Upper lobe of left lung (tissue), 6 donors: ENCODE results near the gene MCF2L2. TPM values are rescaled to one million over a fixed set of nuclear protein-coding genes. Genes with fewer than 3 reads are reported as not detected.

ENCODE experiments used
- small RNA-seq, 4 donors: library from RNA; depleted of rRNA; stranded (forward); fragments of <200 nt; gene quantifications; one replicate each; pipeline ENCODE3, GENCODE V24; 2016
- total RNA-seq, 6 donors: library from RNA; depleted of rRNA in 4 of 6; stranded (reverse); fragments of >200 nt in 4 of 6; gene quantifications; one replicate each; pipeline versions ENCODE4 v1.1.0 to v1.2.1, GENCODE V29; 2016 to 2021
- donor health status: DM: no; HTN: no; CAD: no; lungs with moderate emphysema.
- donor health status: DM: no; HTN: yes; CAD: no; lungs with severe emphysema.

The MCF2L2 gene
- total RNA-seq, 6 donors from 2014 or later, result 0.22 to 2.0 (median 1.2) TPM

Small RNA genes within 50 kb of the gene (small RNA-seq; reads per million reads assigned to genes)
- gene RF00092 (0 reads per million in 4 donors), gene RF00394 (0 reads per million in 4 donors), gene RF01241 (0 reads per million in 4 donors), gene RNA5SP151 (0 reads per million in 4 donors), gene SNORA63D (4.6 to 25.1 (median 5.5) reads per million in 4 donors)

Other genes starting within 250 kb of the MCF2L2 start
- 10 to 100 TPM; 15.7 to 44.5 (median 28.3) TPM for gene B3GNT5, start 175.4 kb downstream of the MCF2L2 start, total RNA-seq
- 10 to 100 TPM; 15.2 to 77.5 (median 25.6) TPM for gene KLHL6, start 127.1 kb upstream of the MCF2L2 start, total RNA-seq
- 100 to 1,000 TPM in 3 of 6 donors, 10 to 100 TPM in 3; 63.5 to 181 (median 104) TPM for gene KLHL24, start 207.0 kb upstream of the MCF2L2 start, total RNA-seq